Right atrium auricular region (tissue), 2 donors: ENCODE results near the gene KRTAP9-1. TPM values are rescaled to one million over a fixed set of nuclear protein-coding genes. Genes with fewer than 3 reads are reported as not detected.
"Not testable (repeated sequence)": the region's sequence is repeated elsewhere in the genome, so short reads cannot be mapped to it uniquely, and the experiment has no call there.

Source experiments
- DNase-seq: peaks from one replicate; pipeline ENCODE4 v3.0.0-alpha.2; 2019; ENCODE audit warnings: low spot score
- H3K27ac ChIP-seq, 2 donors: fragments of 200-600 bp; sonication (generic); 1 replicate in 1 of 2; 2 replicates in 1 of 2; pipeline ENCODE4 v1.5.1; 2016 to 2019
- H3K27me3 ChIP-seq, 2 donors: fragments of 200-600 bp; sonication (generic); one replicate each; pipeline versions ENCODE4 v1.5.1 to v1.6.0; 2017 to 2019
- H3K36me3 ChIP-seq: fragments of 200-600 bp; sonication (generic); one replicate; pipeline ENCODE4 v1.5.1; 2016
- H3K4me1 ChIP-seq, 2 donors: fragments of 200-600 bp; sonication (generic); one replicate each; pipeline versions ENCODE4 v1.5.1 to v1.6.0; 2017 to 2019
- H3K4me3 ChIP-seq, 2 donors: fragments of 200-600 bp; sonication (generic); 1 replicate in 1 of 2; 2 replicates in 1 of 2; pipeline ENCODE4 v1.5.1; 2017 to 2019; ENCODE audit warnings: mild to moderate bottlenecking in 1 of 2, moderate library complexity in 1 of 2
- H3K9me3 ChIP-seq, 2 donors: fragments of 200-600 bp; sonication (generic); one replicate each; pipeline ENCODE4 v1.5.1; 2019
- total RNA-seq, 2 donors: library from RNA; depleted of rRNA; stranded (reverse); fragments of >200 nt; gene quantifications; one replicate each; pipeline ENCODE4 v1.1.0, GENCODE V29; 2016
- TF ChIP-seq, protein P1 (sequence below), 2 donors: fragments of 200-600 bp; sonication (generic); IDR thresholded peaks; one replicate each; pipeline ENCODE4 v1.5.1; 2019; ENCODE audit warnings: antibody characterized with exemption in 2 of 2

Gene KRTAP9-1
- total RNA-seq, 2 donors from 2014 or later = not detected

DNA sequence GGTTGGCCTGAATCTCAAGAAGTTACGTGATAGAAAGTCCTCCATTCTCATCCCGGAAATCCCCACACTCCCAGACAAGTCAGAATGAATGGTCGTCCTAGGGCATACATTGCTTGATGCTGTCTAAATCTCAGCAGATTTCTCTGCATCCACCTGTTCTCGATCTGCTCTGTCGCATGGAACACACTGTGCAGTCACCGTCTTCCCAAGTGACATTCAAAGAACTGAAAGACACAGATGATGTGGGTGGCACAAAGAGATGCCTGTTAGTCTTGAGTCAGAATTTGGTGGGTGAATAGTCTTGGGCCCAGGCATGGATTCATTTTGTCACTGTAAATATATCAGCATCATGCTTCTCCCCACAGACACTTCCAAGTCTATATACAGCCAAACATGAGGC is 42.0 kb downstream of the KRTAP9-1 start:
- DNase-seq = no peak
- Histone ChIP-seq H3K9me3 (no peaks in the 10 kb centered on the region), H3K27me3 (no peaks in the 10 kb centered on the region), H3K27ac (no peak overlapping the region), H3K4me1 (no peaks in the 10 kb centered on the region), H3K36me3 (no peaks in the 10 kb centered on the region), H3K4me3 (no peak overlapping the region)
- TF ChIP-seq, protein P1, sequence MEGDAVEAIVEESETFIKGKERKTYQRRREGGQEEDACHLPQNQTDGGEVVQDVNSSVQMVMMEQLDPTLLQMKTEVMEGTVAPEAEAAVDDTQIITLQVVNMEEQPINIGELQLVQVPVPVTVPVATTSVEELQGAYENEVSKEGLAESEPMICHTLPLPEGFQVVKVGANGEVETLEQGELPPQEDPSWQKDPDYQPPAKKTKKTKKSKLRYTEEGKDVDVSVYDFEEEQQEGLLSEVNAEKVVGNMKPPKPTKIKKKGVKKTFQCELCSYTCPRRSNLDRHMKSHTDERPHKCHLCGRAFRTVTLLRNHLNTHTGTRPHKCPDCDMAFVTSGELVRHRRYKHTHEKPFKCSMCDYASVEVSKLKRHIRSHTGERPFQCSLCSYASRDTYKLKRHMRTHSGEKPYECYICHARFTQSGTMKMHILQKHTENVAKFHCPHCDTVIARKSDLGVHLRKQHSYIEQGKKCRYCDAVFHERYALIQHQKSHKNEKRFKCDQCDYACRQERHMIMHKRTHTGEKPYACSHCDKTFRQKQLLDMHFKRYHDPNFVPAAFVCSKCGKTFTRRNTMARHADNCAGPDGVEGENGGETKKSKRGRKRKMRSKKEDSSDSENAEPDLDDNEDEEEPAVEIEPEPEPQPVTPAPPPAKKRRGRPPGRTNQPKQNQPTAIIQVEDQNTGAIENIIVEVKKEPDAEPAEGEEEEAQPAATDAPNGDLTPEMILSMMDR (IDR thresholded peaks at IDR 0.05) = no peak

DNA sequence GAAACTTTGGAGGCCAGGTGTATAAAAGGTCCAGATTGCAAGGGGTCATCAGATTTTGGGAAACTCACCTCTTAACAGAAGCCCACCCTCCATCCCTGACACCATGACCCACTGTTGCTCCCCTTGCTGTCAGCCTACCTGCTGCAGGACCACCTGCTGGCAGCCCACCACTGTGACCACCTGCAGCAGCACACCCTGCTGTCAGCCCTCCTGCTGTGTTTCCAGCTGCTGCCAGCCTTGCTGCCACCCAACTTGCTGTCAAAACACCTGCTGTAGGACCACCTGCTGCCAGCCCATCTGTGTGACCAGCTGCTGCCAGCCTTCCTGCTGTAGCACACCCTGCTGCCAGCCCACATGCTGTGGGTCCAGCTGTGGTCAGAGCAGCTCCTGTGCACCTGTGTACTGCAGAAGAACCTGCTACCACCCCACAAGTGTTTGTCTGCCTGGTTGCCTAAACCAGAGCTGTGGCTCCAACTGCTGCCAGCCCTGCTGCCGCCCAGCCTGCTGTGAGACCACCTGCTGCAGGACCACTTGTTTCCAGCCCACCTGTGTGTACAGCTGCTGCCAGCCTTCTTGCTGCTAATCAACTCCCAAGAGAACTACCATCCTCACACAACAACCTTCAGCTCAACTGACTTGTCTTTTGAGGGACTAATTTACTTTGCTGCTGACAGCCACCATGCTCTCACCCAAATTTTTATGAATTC is 42.9 kb downstream of the KRTAP9-1 start, which contains the start of gene KRTAP9-3:
Gene KRTAP9-3 (plus strand): TSS at position 51 of the 707 bp plus-strand sequence. CDS start 53 bp downstream, at position 104.
- H3K4me1 ChIP-seq, DNase-seq, H3K9me3 ChIP-seq, H3K27me3 ChIP-seq, H3K4me3 ChIP-seq, H3K27ac ChIP-seq, H3K36me3 ChIP-seq: not testable (repeated sequence)

DNA sequence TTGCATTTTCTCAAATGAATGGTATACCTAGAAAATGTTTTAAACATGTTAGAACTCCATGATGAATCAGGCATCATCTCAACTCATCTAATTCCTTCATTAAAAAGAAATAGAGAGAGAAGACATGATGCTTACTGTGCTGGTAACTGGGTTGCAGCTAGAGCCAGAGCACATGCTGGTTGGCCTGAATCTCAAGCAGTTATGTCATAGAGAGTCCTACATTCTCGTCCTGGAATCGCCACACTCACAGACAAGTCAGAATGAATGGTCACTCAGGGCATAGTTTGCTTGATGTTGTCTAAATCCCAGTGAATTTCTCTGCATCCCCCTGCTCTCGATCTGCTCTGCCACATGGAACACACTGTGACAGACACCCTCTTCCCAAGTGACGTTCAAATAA is 47.4 kb downstream of the KRTAP9-1 start:
- not testable (repeated sequence) for H3K9me3 ChIP-seq, H3K27ac ChIP-seq, DNase-seq, H3K36me3 ChIP-seq, H3K4me1 ChIP-seq, H3K27me3 ChIP-seq, H3K4me3 ChIP-seq

DNA sequence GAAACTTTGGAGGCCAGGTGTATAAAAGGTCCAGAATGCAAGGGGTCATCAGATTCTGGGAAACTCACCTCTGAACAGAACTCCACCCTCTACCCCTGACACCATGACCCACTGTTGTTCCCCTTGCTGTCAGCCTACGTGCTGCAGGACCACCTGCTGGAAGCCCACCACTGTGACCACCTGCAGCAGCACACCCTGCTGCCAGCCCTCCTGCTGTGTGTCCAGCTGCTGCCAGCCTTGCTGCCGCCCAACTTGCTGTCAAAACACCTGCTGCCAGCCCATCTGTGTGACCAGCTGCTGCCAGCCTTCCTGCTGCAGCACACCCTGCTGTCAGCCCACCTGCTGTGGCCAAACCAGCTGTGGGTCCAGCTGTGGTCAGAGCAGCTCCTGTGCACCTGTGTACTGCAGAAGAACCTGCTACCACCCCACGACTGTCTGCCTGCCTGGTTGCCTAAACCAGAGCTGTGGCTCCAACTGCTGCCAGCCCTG is 48.3 kb downstream of the KRTAP9-1 start, which contains the start of gene KRTAP9-8:
Gene KRTAP9-8 (plus strand): TSS at position 51 of the 489 bp plus-strand sequence. CDS start 53 bp downstream, at position 104.
- H3K4me3 ChIP-seq, H3K4me1 ChIP-seq, H3K9me3 ChIP-seq, H3K36me3 ChIP-seq, DNase-seq, H3K27me3 ChIP-seq, H3K27ac ChIP-seq: not testable (repeated sequence)

Other genes starting within 250 kb of the KRTAP9-1 start
- gene KRT39, start 222.9 kb upstream of the KRTAP9-1 start, total RNA-seq = not detected
- not detected for gene KRT40, start 205.6 kb upstream of the KRTAP9-1 start, total RNA-seq
- gene KRTAP3-3, start 195.7 kb upstream of the KRTAP9-1 start, total RNA-seq = not detected
- not detected for gene KRTAP3-2, start 190.0 kb upstream of the KRTAP9-1 start, total RNA-seq
- not detected for gene KRTAP3-1, start 180.8 kb upstream of the KRTAP9-1 start, total RNA-seq
- gene KRTAP1-5, start 162.7 kb upstream of the KRTAP9-1 start, total RNA-seq = not detected
- gene KRTAP1-4, start 159.7 kb upstream of the KRTAP9-1 start, total RNA-seq = not detected
- under 1 TPM in 1 of 2 donors, not detected in 1; 0.39 TPM for gene KRTAP1-3, start 155.0 kb upstream of the KRTAP9-1 start, total RNA-seq
- gene KRTAP1-1, start 148.4 kb upstream of the KRTAP9-1 start, total RNA-seq = not detected
- not detected for gene KRTAP2-1, start 142.6 kb upstream of the KRTAP9-1 start, total RNA-seq
- gene KRTAP2-2, start 134.7 kb upstream of the KRTAP9-1 start, total RNA-seq = not detected
- not detected for gene KRTAP2-3, start 129.8 kb upstream of the KRTAP9-1 start, total RNA-seq
- gene KRTAP2-4, start 124.0 kb upstream of the KRTAP9-1 start, total RNA-seq = not detected
- not detected for gene KRTAP4-7, start 105.7 kb upstream of the KRTAP9-1 start, total RNA-seq
- not detected for gene KRTAP4-8, start 91.7 kb upstream of the KRTAP9-1 start, total RNA-seq
- not detected for gene KRTAP4-16, start 87.7 kb upstream of the KRTAP9-1 start, total RNA-seq
- not detected for gene KRTAP4-9, start 84.5 kb upstream of the KRTAP9-1 start, total RNA-seq
- not detected for gene KRTAP4-11, start 71.5 kb upstream of the KRTAP9-1 start, total RNA-seq
- not detected for gene KRTAP4-12, start 65.7 kb upstream of the KRTAP9-1 start, total RNA-seq
- not detected for gene KRTAP4-6, start 49.3 kb upstream of the KRTAP9-1 start, total RNA-seq
- not detected for gene KRTAP4-5, start 40.1 kb upstream of the KRTAP9-1 start, total RNA-seq
- gene KRTAP4-4, start 29.1 kb upstream of the KRTAP9-1 start, total RNA-seq = not detected
- gene KRTAP4-3, start 21.7 kb upstream of the KRTAP9-1 start, total RNA-seq = not detected
- gene KRTAP4-2, start 11.7 kb upstream of the KRTAP9-1 start, total RNA-seq = not detected
- not detected for gene KRTAP4-1, start 5.0 kb upstream of the KRTAP9-1 start, total RNA-seq
- not detected for gene KRTAP9-2, start 36.8 kb downstream of the KRTAP9-1 start, total RNA-seq
- gene KRTAP9-3, start 42.6 kb downstream of the KRTAP9-1 start, total RNA-seq = not detected
- gene KRTAP9-8, start 48.1 kb downstream of the KRTAP9-1 start, total RNA-seq = not detected
- gene KRTAP9-4, start 59.8 kb downstream of the KRTAP9-1 start, total RNA-seq = not detected
- gene KRTAP9-9, start 65.5 kb downstream of the KRTAP9-1 start, total RNA-seq = not detected
- not detected for gene KRTAP9-6, start 75.5 kb downstream of the KRTAP9-1 start, total RNA-seq
- not detected for gene KRTAP9-7, start 85.8 kb downstream of the KRTAP9-1 start, total RNA-seq
- gene KRTAP29-1, start 113.0 kb downstream of the KRTAP9-1 start, total RNA-seq = not detected
- not detected for gene KRTAP16-1, start 119.4 kb downstream of the KRTAP9-1 start, total RNA-seq
- gene KRTAP17-1, start 125.8 kb downstream of the KRTAP9-1 start, total RNA-seq = not detected
- not detected for gene KRT33A, start 160.9 kb downstream of the KRTAP9-1 start, total RNA-seq
- gene KRT33B, start 179.9 kb downstream of the KRTAP9-1 start, total RNA-seq = not detected
- not detected for gene KRT34, start 192.4 kb downstream of the KRTAP9-1 start, total RNA-seq
- not detected for gene KRT31, start 207.7 kb downstream of the KRTAP9-1 start, total RNA-seq
- gene KRT37, start 234.7 kb downstream of the KRTAP9-1 start, total RNA-seq = not detected